MM.1S (cell line): Measurements from ENCODE around the gene CTNNBL1.

ENCODE experiments used
- DNase-seq: peaks from one replicate; pipeline ENCODE4 v3.0.0-alpha.2; 2015
- H2AFZ ChIP-seq: fragments of 300-600 bp; sonication (generic); 2 replicates; pipeline ENCODE4 v1.6.0; 2016; ENCODE audit warnings: antibody characterized with exemption, low read length
- H3F3A ChIP-seq: fragments of 300-600 bp; sonication (generic); 2 replicates; pipeline ENCODE4 v1.6.1; 2016; ENCODE audit warnings: mild to moderate bottlenecking, antibody characterized with exemption, low read length, moderate library complexity, mixed read lengths; ENCODE audit not compliant: insufficient read depth
- H3K27ac ChIP-seq: fragments of 300-600 bp; sonication (generic); 2 replicates; pipeline ENCODE4 v1.5.1; 2016; ENCODE audit warnings: mild to moderate bottlenecking, low read length
- H3K27me3 ChIP-seq: fragments of 300-600 bp; sonication (generic); replicated peaks from 2 replicates; pipeline ENCODE4 v1.6.0; 2016; ENCODE audit warnings: low read length; ENCODE audit not compliant: insufficient read depth
- H3K36me3 ChIP-seq: fragments of 300-600 bp; sonication (generic); replicated peaks from 2 replicates; pipeline ENCODE4 v1.6.1; 2016; ENCODE audit warnings: mild to moderate bottlenecking, low read length, mixed read lengths; ENCODE audit not compliant: insufficient read depth
- H3K4me1 ChIP-seq: fragments of 300-600 bp; sonication (generic); 2 replicates; pipeline ENCODE4 v1.6.1; 2016; ENCODE audit warnings: low read length, mixed read lengths
- H3K4me2 ChIP-seq: fragments of 300-600 bp; sonication (generic); 2 replicates; pipeline ENCODE4 v1.6.0; 2016; ENCODE audit warnings: low read depth, low read length
- H3K4me3 ChIP-seq: fragments of 300-600 bp; sonication (generic); 2 replicates; pipeline ENCODE4 v1.5.1; 2016; ENCODE audit warnings: low read length, mixed read lengths
- H3K79me2 ChIP-seq: fragments of 300-600 bp; sonication (generic); 2 replicates; pipeline ENCODE4 v1.6.1; 2016; ENCODE audit warnings: mixed run types, low read length, mixed read lengths
- H3K9ac ChIP-seq: fragments of 300-600 bp; sonication (generic); 2 replicates; pipeline ENCODE4 v1.6.1; 2016; ENCODE audit warnings: low read length, mixed read lengths
- H3K9me2 ChIP-seq: fragments of 300-600 bp; sonication (generic); replicated peaks from 2 replicates; pipeline ENCODE4 v1.6.1; 2016; ENCODE audit warnings: mild to moderate bottlenecking, low read length, mixed read lengths; ENCODE audit not compliant: insufficient read depth
- H3K9me3 ChIP-seq: fragments of 300-600 bp; sonication (generic); replicated peaks from 2 replicates; pipeline ENCODE4 v1.6.1; 2016; ENCODE audit warnings: mild to moderate bottlenecking, low read length, mixed read lengths; ENCODE audit not compliant: insufficient read depth
- H4K20me1 ChIP-seq: fragments of 300-600 bp; sonication (generic); 2 replicates; pipeline ENCODE4 v1.6.1; 2016; ENCODE audit warnings: mild to moderate bottlenecking, low read length, moderate library complexity, mixed read lengths; ENCODE audit not compliant: insufficient read depth
- EZH2 ChIP-seq: fragments of 300-600 bp; sonication (generic); optimal IDR thresholded peaks from 2 replicates; pipeline ENCODE3; 2017; ENCODE audit warnings: low read depth, mild to moderate bottlenecking, antibody characterized with exemption, low read length, mixed read lengths
- EZH2phosphoT487 ChIP-seq: fragments of 300-600 bp; sonication (generic); IDR thresholded peaks from 2 replicates; pipeline ENCODE4 v1.6.1; 2018; ENCODE audit warnings: antibody characterized with exemption, low read length
- TF ChIP-seq, protein P1 (sequence below): fragments of 300-600 bp; sonication (generic); IDR thresholded peaks from 2 replicates; pipeline ENCODE4 v1.5.1; 2016; ENCODE audit warnings: antibody characterized with exemption, low read length, mixed read lengths

The CTNNBL1 gene

DNA sequence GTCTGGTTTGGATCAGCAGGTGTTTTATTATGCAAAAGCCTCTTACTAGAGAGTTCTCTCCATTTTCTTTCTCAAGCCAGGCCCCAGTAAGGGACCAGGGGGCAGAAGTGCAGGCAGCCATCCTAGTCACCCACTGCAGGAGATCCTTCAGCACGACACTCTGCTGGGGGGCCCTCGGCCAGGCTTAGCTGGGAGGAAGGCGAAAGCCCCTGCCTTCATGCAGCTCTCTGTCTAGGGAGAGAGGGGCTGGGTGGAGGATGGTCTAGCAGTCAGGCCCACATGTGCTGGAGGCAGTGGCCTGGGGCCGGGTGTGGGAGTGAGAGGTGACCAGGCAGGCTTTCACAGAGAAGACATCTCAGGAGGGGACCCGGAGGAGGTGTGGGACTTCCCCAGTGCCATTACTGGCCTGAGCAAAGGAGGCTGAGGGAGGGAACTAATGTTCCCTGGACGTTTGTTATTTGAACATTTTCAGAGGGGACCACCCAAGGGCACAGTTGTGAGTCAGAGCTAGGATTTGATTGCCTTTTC is 175.6 kb downstream of the CTNNBL1 start:
- TF ChIP-seq EZH2 (no peak), EZH2phosphoT487 (no peak)
- TF ChIP-seq, protein P1, sequence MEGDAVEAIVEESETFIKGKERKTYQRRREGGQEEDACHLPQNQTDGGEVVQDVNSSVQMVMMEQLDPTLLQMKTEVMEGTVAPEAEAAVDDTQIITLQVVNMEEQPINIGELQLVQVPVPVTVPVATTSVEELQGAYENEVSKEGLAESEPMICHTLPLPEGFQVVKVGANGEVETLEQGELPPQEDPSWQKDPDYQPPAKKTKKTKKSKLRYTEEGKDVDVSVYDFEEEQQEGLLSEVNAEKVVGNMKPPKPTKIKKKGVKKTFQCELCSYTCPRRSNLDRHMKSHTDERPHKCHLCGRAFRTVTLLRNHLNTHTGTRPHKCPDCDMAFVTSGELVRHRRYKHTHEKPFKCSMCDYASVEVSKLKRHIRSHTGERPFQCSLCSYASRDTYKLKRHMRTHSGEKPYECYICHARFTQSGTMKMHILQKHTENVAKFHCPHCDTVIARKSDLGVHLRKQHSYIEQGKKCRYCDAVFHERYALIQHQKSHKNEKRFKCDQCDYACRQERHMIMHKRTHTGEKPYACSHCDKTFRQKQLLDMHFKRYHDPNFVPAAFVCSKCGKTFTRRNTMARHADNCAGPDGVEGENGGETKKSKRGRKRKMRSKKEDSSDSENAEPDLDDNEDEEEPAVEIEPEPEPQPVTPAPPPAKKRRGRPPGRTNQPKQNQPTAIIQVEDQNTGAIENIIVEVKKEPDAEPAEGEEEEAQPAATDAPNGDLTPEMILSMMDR: no peak

GRCh38 chr20:37870294-37870693 is 176.5 kb downstream of the CTNNBL1 start:
- no peaks in the 10 kb centered on the region for H3F3A ChIP-seq
- no peaks in the 10 kb centered on the region for H3K27me3 ChIP-seq
- TF ChIP-seq EZH2: no peak
- TF ChIP-seq, protein P1: no peak
- no peak for TF ChIP-seq EZH2phosphoT487
- DNase-seq: no peak
- H2AFZ ChIP-seq: no peak overlapping the region
- H3K36me3 ChIP-seq: no peaks in the 10 kb centered on the region
- H3K9ac ChIP-seq: no peak overlapping the region
- H3K27ac ChIP-seq: no peak overlapping the region
- no peaks in the 10 kb centered on the region for H3K4me1 ChIP-seq
- no peak overlapping the region for H3K4me3 ChIP-seq
- no peaks in the 10 kb centered on the region for H3K9me3 ChIP-seq
- H3K4me2 ChIP-seq: no peak overlapping the region
- no peaks in the 10 kb centered on the region for H3K9me2 ChIP-seq
- no peaks in the 10 kb centered on the region for H4K20me1 ChIP-seq
- no peaks in the 10 kb centered on the region for H3K79me2 ChIP-seq

More for the DNA sequence above, 175.6 kb downstream of the CTNNBL1 start:
- Histone ChIP-seq H4K20me1 (no peaks in the 10 kb centered on the region), H3K27ac (no peak overlapping the region), H3K27me3 (no peaks in the 10 kb centered on the region), H3K9ac (no peak overlapping the region), H2AFZ (no peak overlapping the region), H3K79me2 (no peaks in the 10 kb centered on the region), H3K4me1 (no peaks in the 10 kb centered on the region), H3K4me3 (no peak overlapping the region), H3K4me2 (no peak overlapping the region), H3K36me3 (no peaks in the 10 kb centered on the region), H3K9me3 (no peaks in the 10 kb centered on the region), H3K9me2 (no peaks in the 10 kb centered on the region), H3F3A (no peaks in the 10 kb centered on the region)
- DNase-seq: no peak

GRCh38 chr20:37871751-37872150 is 177.9 kb downstream of the CTNNBL1 start:
- TF ChIP-seq EZH2phosphoT487 (no peak), EZH2 (no peak)
- TF ChIP-seq, protein P1: no peak
- H3K9me2 ChIP-seq: no peaks in the 10 kb centered on the region
- no peaks in the 10 kb centered on the region for H3F3A ChIP-seq
- no peak overlapping the region for H3K9ac ChIP-seq
- DNase-seq: no peak
- H2AFZ ChIP-seq: no peak overlapping the region
- H3K79me2 ChIP-seq: no peaks in the 10 kb centered on the region
- H3K27me3 ChIP-seq: no peaks in the 10 kb centered on the region
- H4K20me1 ChIP-seq: no peaks in the 10 kb centered on the region
- H3K4me1 ChIP-seq: no peaks in the 10 kb centered on the region
- H3K4me2 ChIP-seq: no peak overlapping the region
- H3K4me3 ChIP-seq: no peak overlapping the region
- H3K36me3 ChIP-seq: no peaks in the 10 kb centered on the region
- H3K27ac ChIP-seq: no peak overlapping the region
- no peaks in the 10 kb centered on the region for H3K9me3 ChIP-seq
